HG02588 (cell line): ENCODE measurements around the gene KCNIP2.
"Not testable (repeated sequence)": the region's sequence is repeated elsewhere in the genome, so short reads cannot be mapped to it uniquely, and the experiment has no call there.

Source experiments
- ATAC-seq: cut with Tn5 transposase; IDR thresholded peaks from one replicate; pipeline ENCODE4 v1.9.1; 2021; ENCODE audit warnings: mild to moderate bottlenecking, moderate library complexity; ENCODE audit not compliant: unreplicated experiment

The KCNIP2 gene

GRCh38 chr10:101829561-101830315, 13.9 kb downstream of the KCNIP2 start:
- peak; percentile 3 for ATAC-seq

DNA sequence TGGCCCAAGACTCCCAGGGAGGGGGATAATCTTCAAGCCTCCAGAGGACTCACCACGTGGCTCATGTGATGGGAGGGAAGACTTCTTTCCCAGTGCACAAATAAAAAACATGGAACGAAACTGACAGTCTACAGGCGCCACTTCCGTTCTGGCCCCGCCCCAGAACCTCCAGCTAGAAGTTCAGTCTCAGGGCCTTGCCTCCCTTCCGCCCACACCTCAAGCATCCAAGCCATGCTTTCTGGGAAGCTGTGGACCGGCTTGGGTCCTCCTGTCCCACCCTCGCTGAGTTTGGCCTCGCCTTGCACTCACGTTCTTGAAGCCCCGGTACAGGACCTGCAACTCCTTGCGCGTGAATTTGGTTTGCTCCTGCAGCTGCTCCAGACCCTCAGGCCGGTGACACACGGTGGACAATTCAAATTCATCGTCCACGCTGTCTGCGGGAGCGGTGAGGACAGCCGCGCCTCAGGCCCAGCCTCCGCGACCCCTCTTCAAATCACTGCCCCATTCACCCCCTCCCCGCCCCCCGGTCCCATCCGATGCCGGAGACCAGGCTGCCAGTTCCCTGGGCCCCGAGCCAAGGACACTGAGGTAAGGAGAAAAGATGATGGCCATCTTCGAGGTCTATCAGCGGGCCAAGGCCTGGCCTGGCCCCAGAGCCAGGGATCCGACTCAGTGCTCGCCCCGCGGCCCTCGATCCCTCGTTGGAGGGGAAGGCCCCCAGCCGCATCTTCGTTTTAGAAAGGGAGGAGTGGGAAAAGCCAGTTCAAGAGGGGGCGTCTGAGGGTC, 14.6 kb downstream of the KCNIP2 start:
- no peak for ATAC-seq

DNA sequence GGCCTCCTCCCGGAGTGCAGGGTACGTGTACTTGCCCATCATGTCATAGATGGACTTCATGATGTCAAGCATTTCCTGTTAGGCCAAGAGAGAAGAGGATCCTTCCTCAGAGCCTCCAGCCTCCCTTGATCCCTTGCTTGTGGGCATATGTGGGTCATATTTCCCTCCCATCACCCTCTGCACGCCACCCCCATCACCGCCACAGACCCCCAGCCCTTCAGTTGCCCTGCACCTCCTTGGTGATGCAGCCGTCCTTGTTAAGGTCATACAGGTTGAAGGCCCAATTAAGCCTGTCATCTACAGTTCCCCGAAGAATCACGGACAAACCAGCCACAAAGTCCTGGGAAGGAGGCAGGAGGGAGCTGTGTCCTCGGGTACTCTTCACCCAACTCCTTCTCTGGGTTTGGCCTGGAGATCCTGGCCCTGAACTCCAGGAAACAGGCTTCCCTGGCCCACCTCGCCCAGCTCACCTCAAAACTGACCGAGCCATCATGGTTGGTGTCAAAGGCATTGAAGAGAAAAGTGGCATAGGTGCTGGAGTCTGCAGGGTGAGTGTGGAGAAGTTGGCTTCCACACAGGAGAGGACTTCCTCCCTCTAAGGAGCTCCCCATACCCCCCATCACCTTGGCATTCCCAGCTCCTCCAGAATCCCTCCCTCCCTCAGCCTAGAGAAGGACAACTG, 15.5 kb downstream of the KCNIP2 start:
- no peak for ATAC-seq

GRCh38 chr10:101826852-101827434, 16.7 kb downstream of the KCNIP2 start:
- ATAC-seq: no peak

DNA sequence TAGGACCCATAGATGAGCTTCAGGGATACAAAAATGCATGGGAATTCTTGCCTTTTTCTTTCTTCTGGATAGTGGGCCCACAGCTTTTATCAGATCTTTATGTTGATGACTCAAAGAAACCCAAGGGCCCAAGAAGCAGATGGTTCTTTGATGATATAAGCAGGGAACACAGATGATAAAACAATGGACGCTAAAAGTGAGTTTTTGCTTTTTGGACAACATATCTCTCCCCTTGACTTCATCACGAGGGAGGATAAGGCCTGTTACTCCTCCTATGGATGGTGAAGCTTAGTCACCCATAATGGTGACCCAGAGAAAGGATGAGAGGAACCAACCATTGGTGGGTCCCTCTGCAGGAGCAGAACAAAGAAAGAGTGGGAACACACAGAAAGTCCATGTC, 18.9 kb downstream of the KCNIP2 start:
- no peak for ATAC-seq

- peak; percentile 7 for ATAC-seq
Measured at GRCh38 chr10:101818872-101819633, 24.5 kb downstream of the KCNIP2 start.

DNA sequence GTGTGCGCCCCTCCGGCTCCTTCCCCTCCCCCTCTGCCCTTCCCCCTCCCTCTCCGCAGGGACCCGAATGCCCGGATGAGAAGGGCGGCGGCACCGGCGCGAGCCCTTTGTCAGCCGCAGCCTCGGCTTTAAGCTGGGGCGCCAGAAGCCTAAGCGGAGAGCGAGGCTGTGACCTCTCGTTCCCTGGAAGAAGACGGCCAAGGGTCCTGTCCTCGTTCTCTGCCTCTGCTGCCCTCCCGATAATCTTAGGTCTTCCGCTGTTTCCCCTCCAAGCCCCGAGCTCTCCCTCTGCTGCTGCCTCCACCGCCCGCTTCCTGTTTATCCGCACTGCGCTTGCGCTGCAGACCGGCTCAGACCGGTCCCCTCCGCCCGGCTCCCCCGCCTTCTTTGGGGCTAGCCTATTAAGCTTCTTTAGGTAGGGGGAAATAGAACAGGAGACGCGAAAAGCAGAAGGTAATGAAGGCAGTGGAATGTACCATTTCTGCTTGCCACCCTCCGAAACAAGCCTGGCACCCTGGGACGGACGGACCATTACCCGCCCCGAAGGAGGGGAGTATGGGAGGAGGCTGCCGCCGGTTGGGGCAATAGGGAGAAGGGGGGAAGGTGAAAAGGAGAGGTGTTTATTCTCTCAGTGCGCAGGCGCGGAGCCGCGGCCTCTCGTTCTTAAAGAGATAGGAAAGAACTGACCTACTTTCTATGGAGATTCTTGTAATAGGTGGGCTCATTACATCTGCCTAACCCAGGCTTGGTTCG, 25.3 kb downstream of the KCNIP2 start, which contains the start of gene OGA:
TSS of gene OGA (minus strand) at position 326 of the 753 bp plus-strand sequence. CDS start 422 bp downstream, outside the sequence.
- peak; percentile 85 for ATAC-seq

GRCh38 chr10:101817337-101818118, 26.1 kb downstream of the KCNIP2 start:
- ATAC-seq: no peak

GRCh38 chr10:101816913-101817336, 26.7 kb downstream of the KCNIP2 start:
- ATAC-seq: no peak

DNA sequence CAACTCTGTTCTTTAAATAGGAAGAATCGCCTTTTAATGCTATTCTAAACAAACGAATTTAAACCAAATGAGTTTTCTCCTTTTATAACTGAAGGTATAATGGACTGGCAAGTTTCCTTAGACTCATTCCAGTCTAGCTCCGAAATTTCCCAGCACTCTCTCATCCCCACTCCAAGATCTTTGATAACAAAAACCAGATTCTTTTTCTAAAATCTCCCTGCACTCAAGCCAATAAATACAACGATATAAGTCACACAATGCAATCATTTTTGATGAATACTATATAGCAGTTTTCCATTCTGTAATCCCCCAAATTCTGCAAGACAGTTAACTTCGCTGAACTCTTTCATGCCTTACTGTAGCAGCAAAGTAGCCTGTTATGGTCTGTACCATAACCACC, 27.2 kb downstream of the KCNIP2 start:
- no peak for ATAC-seq

DNA sequence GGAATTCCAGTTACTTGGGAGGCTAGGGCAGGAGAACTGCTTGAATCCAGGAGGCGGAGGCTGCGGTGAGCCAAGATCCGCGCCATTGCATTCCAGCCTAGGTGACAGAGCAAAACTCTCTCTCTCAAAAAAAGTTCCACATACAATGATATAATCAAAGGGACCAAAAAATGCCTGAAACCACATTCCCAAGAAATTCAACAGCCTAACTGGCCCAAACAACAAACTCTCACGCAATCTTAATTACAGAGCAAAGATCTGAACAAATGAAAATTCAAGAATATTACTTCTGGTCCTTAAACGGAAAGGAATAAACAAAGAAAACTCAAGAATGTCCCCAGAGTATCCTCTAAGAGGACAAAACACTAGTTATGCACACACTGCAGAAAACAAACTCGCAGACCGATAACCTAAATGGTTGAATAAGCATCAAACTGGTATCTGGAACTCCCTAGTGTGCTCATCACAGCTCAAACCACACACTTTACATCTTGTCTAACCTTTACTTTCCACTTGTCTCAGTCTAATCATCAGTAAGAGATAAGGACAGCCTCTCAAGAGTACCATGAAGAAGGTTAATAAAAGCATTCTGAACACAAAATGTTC, 29.0 kb downstream of the KCNIP2 start:
- no peak for ATAC-seq

DNA sequence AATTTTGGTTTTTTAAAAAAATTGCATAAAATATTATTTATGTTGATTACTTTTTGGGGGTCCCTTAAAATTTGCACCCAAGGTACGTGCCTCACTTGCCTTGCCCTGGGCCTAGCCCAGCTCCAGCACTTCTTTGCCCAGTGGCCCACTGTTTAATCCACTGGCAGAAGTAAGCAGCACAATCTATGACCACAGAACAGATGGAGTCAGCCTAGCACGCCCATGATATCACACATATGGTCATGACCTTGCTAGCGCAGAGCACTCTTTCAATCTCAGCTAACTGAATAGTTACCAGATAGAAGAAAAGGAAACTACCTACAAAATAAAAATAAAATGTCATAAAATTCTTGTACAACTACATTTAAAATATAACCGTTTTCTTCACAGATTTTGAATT, 31.0 kb downstream of the KCNIP2 start:
- no peak for ATAC-seq

DNA sequence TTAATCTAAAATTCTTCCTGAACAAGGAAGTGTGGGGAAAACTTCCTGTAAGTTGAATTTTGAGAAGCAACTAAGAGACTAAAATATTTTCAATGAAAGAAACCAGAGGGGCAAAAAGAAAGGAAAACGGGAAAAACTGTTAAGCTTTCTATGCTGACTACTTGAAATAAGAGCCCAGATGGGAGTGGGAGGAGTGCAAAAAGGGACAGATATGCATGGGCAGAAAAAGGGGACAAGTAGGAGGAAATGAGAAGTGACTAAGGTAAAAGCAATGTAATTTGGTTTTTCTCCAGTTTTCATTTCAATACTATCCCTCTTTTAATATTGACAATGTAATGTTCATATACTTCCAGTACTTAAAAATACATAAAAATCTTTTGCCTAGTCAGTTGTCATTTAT, 36.4 kb downstream of the KCNIP2 start:
- ATAC-seq: no peak

DNA sequence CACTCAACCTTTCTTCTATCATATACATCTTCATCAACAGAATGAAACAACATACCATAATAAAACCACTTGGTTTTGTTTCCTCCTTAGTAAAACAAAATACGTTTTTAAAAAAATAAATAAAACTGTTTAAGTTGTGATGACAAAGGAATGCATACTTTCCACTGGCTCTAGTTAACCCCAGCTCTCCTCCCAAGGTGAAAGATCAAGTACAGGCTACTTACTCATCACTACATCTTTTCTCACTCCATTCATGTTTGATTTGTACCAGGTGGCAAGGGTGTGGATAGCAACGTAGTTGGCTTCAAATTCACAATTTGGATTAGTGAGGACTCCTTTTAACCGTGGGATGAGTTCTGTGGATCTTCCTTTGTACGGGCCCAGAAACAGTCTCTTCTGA, 40.1 kb downstream of the KCNIP2 start:
- ATAC-seq: no peak

DNA sequence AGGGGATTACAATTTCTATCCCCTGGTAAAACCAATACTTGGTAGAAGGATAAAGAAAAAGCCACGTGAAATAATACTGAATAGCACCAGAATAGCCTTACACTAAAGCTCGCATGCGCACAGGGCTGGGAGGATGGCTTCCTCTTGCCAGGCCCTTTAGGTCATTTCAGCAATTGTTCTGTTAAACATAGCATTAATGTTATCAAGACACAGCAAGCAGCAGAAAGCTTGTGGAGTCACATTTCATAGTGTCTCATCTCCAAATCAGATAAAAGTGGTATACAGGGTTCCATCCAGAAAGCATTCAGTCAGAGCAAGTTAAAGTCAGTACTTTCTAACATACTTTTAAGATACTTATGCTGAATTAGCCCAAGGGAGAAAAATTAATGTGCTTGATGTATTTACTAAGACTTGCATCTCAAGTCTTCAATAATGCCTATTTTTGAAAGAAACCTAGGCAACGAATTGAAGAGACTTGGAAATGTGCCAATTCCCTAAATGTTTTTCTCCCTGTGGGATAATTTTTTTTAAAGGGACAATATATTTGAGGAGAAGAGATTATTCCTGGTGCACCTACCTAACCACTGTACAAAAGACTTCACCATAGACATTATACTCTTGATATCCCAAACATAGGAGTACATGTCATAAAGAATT, 46.1 kb downstream of the KCNIP2 start:
- ATAC-seq: no peak

GRCh38 chr10:101793526-101793925, 50.1 kb downstream of the KCNIP2 start:
- no peak for ATAC-seq

DNA sequence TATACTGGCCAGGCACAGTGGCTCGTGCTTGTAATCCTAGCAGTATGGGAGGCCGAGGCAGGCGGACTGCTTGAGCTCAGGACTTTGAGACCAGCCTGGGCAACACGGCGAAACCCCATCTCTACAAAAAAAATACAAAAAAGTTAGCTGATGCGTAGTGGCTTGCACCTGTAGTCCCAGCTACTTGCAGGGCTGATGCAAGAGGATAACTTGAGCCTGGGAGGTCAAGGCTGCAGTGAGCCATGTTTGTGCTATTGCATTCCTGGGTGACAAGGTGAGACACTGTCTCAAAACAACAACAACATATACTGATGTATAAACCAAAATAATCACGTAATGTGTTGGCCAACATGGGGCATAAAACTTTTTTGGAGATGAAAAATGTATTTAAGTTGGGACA, 53.9 kb downstream of the KCNIP2 start:
- ATAC-seq: no peak

DNA sequence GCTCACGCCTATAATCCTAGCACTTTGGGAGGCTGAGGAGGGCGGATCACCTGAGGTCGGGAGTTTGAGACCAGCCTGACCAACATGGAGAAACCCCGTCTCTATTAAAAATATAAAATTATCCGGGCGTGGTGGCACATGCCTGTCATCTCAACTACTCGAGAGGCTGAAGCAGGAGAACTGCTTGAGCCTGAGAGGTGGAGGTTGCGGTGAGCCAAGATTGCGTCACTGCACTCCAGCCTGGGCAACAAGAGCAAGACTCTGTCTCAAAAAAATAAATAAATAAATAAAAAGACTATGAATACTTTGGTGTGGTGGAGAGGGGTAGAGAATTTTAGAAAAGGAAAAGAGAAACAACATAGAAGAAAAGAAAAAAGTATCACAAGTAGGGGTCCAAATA, 54.4 kb downstream of the KCNIP2 start:
- ATAC-seq: not testable (repeated sequence)
